SK-N-MC (cell line): ENCODE results near the gene HDAC1.
"Not testable (repeated sequence)": the region's sequence is repeated elsewhere in the genome, so short reads cannot be mapped to it uniquely, and the experiment has no call there.

Source experiments
- DNase-seq: peaks from one replicate; pipeline ENCODE4 v3.0.0-alpha.2; 2011; ENCODE audit warnings: low read depth, low spot score
- H3K27ac ChIP-seq: fragments of 200-600 bp; sonication (generic); 2 replicates; pipeline ENCODE4 v1.5.1; 2016; ENCODE audit warnings: mixed run types
- H3K36me3 ChIP-seq: fragments of 200-600 bp; sonication (generic); 2 replicates; pipeline ENCODE4 v1.6.1; 2017; ENCODE audit warnings: antibody characterized with exemption, low read length, mixed read lengths; ENCODE audit not compliant: insufficient read depth
- H3K4me3 ChIP-seq: fragments of 200-600 bp; sonication (generic); 2 replicates; pipeline ENCODE4 v1.5.1; 2016
- H3K9ac ChIP-seq: fragments of 200-600 bp; sonication (generic); 2 replicates; pipeline ENCODE4 v1.8.0; 2017; ENCODE audit warnings: mixed run types, mixed read lengths; ENCODE audit not compliant: insufficient read length
- H3K9me3 ChIP-seq: fragments of 200-600 bp; sonication (generic); 2 replicates; pipeline ENCODE4 v1.6.1; 2017; ENCODE audit warnings: low read depth, mild to moderate bottlenecking, antibody characterized with exemption, low read length, moderate library complexity, mixed read lengths
- EZH2 ChIP-seq: fragments of 200-600 bp; sonication (generic); IDR thresholded peaks from one replicate; pipeline ENCODE4 v1.6.1; 2017; ENCODE audit warnings: antibody characterized with exemption
- FOXP2 ChIP-seq: optimal IDR thresholded peaks from 2 replicates; pipeline ENCODE3; 2011; ENCODE audit warnings: mild to moderate bottlenecking, moderate library complexity; ENCODE audit not compliant: insufficient read depth; ENCODE audit errors: extremely low read length, control extremely low read depth
- POLR2AphosphoS5 ChIP-seq: IDR thresholded peaks from 2 replicates; pipeline ENCODE4 v1.6.1; 2012; ENCODE audit warnings: mild to moderate bottlenecking, low read depth, low read length, borderline replicate concordance

Gene HDAC1

DNA sequence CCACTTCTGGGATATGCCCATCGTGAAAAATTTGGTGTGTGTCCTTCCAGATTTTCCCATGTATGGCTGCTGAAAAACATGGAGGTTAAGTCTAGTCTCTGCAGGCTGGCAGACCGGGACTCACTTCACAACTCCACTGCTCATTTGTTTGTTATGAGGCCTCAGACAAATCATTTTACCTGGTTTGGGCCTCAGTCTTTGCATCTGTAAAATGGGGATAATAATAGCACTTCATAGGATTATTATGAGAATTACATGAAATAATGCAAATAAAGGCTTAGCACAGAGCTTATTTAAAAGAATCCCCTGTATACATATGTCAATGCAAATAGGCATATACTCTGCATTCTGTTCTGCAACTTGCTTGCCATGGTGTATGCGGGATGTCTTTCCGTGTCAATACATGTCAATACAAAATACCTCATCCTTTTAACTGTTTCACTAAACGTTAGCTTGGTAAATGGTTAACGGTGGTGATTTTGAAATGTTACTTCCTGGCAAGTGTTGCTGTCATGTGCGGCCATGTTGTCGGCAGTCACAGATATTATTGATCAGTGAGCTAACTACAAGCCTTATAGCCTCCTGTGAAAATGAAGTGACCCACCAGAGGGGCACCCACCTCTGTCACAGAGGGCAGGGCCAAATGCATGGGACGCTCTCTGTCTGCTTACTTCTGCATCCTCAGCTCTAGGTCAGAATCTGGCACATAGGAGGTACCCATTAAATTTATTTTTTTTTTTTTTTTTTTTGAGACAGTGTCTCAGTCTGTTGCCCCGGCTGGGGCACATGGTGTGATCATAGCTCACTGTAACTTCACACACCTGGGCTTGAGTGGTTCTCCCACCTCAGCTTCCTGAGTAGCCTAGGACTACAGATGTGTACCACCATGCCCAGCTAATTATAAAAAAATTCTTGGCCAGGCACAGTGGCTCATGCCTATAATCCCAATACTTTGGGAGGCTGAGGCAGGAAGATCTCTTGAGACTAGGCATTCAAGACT, 36.5 kb upstream of the HDAC1 start:
- H3K4me3 ChIP-seq: no peak overlapping the region
- DNase-seq: no peak
- H3K9ac ChIP-seq: no peak overlapping the region
- H3K9me3 ChIP-seq: no peaks in the 10 kb centered on the region
- no peak for TF ChIP-seq FOXP2
- no peak for TF ChIP-seq POLR2AphosphoS5
- TF ChIP-seq EZH2: no peak
- no peaks in the 10 kb centered on the region for H3K36me3 ChIP-seq
- H3K27ac ChIP-seq: no peak overlapping the region

DNA sequence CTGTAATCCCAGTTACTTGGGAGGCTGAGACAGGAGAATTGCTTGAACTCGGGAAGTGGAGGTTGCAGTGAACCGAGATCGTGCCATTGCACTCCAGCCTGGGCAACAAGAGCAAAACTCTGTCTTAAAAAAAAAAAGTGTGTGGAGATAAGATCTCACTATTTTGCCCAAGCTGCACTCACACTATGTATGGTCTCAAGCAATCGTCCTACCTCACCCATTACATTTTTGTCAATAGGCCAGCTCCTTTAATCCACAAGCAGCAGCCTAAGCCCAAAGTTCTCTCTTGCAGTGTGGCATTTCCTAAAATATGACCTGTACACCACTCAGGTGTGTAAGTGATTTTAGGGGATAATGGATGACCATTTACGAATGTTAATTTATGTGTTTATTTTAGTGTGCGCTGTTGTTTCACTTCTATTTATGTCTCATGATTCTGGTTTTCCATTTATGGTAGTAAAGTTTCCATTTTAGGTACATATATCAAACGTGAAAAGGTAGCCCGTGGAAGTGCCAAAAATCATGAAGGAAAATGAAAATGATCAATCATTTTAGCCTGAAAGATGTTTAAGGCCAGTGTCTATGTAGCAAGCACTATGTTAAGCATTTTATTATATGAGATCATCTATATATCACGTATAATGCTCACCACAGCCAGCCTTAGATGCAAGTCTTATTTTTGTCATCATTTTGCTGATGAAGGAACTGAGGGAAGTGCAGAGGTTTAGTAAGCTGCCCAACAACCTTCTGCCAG, 35.2 kb upstream of the HDAC1 start:
- no peaks in the 10 kb centered on the region for H3K36me3 ChIP-seq
- no peak for TF ChIP-seq POLR2AphosphoS5
- TF ChIP-seq FOXP2: no peak
- no peak for TF ChIP-seq EZH2
- H3K27ac ChIP-seq: no peak overlapping the region
- no peak for DNase-seq
- no peak overlapping the region for H3K4me3 ChIP-seq
- no peak overlapping the region for H3K9ac ChIP-seq
- H3K9me3 ChIP-seq: no peaks in the 10 kb centered on the region

DNA sequence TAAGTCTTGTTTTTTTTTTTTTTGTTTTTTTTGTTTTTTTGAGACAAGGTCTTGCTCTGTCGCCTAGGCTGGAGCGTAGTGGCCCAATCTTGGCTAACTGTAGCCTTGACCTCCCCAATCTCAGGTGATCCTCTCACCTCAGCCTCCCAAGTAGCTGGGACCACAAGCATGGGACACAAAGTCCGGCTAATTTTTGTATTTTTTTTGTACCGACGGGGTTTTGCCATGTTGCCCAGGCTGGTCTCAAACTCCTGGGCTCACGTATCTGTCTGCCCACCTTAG, 34.7 kb upstream of the HDAC1 start:
- no peak for TF ChIP-seq FOXP2
- no peak for TF ChIP-seq POLR2AphosphoS5
- no peak for TF ChIP-seq EZH2
- Histone ChIP-seq H3K27ac (no peak overlapping the region), H3K9ac (no peak overlapping the region), H3K36me3 (no peaks in the 10 kb centered on the region), H3K4me3 (no peak overlapping the region), H3K9me3 (no peaks in the 10 kb centered on the region)
- DNase-seq: no peak

DNA sequence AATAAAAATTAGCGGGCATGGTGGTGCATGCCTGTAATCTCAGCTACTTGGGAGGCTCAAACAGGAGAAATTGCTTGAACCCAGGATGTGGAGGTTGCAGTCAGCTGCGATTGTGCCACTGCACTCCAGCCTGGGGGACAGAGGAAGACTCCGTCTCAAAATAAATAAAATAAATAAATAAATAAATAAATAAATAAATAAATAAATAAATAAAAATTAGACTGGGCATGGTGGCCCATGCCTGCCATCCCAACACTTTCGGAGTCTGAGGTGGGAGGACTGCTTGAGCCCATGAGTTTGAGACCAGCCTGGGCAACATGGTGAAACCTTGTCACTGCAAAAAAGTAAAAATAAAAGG, 28.7 kb upstream of the HDAC1 start:
- H3K27ac ChIP-seq, H3K36me3 ChIP-seq, DNase-seq, H3K9me3 ChIP-seq, H3K4me3 ChIP-seq, H3K9ac ChIP-seq: not testable (repeated sequence)

DNA sequence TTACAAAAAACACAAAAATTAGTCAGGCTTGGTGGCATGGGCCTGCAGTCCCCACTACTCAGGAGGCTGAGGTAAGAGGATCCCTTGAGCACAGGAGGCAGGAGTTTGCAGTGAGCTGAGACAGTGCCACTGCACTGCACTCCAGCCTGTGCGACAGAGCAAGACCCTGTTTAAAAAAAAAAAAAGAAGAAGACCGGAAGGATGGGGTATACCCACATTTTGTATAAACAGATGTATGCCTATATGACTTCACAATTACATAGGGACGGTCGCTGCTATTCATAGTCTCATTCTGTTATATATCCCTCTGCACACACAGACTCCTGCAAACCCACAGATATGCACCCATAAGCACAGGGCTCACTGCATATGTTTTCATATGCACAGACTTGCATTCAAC, 28.1 kb upstream of the HDAC1 start:
- TF ChIP-seq POLR2AphosphoS5 (no peak), FOXP2 (no peak), EZH2 (no peak)
- Histone ChIP-seq H3K9ac (no peak overlapping the region), H3K27ac (no peak overlapping the region), H3K36me3 (no peaks in the 10 kb centered on the region), H3K4me3 (no peak overlapping the region), H3K9me3 (no peaks in the 10 kb centered on the region)
- no peak for DNase-seq

DNA sequence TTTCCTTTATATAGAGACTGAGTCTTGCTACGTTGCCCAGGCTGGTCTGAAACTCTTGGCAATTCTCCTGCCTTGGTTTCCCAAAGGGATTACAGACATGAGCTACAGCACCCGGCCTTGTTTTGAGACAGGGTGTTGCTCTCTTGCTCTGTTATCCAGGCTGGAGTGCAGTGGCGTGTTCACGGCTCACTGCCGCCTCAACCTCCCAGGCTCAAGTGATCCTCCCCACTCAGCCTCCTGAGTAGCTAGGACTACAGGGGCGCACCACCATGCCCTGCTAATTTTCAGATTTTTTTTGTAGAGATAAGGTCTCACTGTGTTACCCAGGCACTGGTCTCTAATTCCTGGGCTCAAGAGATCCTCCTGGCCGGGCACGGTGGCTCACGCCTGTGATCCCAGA, 26.0 kb upstream of the HDAC1 start:
- no peaks in the 10 kb centered on the region for H3K9me3 ChIP-seq
- no peaks in the 10 kb centered on the region for H3K36me3 ChIP-seq
- no peak overlapping the region for H3K4me3 ChIP-seq
- no peak for DNase-seq
- no peak overlapping the region for H3K9ac ChIP-seq
- no peak for TF ChIP-seq FOXP2
- no peak for TF ChIP-seq POLR2AphosphoS5
- TF ChIP-seq EZH2: no peak
- H3K27ac ChIP-seq: no peak overlapping the region

DNA sequence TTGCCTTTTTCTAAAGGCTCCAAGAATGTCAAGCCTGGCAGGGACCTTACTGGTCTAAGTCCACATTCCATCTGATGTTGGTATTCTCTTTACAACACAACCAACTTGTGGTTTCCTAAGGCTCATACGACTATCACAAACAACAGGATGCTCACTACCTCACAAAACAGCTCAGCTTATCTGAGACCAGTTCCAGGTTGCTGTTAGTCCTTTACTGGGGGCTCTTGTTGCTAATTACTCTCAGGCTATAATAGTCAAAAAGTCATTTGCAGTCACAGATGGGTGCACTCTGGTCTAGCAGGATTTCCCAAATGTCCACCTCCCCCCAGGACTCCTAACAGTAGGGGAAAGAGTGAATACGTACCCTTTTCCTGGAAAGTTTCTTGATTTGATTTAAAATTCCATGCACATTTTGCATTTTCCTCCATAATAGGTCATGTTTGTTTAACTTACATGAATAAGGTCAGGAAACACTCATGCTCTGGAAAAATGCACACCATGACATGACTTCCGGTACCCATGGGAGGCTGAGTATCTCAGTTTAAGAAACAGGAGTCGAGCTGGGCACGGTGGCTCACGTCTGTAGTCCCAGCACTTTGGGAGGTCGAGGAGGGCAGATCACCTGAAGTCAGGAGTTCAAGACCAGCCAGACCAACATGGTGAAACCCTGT, 24.8 kb upstream of the HDAC1 start:
- DNase-seq: no peak
- H3K27ac ChIP-seq: no peak overlapping the region
- TF ChIP-seq POLR2AphosphoS5: no peak
- no peak for TF ChIP-seq FOXP2
- no peak for TF ChIP-seq EZH2

DNA sequence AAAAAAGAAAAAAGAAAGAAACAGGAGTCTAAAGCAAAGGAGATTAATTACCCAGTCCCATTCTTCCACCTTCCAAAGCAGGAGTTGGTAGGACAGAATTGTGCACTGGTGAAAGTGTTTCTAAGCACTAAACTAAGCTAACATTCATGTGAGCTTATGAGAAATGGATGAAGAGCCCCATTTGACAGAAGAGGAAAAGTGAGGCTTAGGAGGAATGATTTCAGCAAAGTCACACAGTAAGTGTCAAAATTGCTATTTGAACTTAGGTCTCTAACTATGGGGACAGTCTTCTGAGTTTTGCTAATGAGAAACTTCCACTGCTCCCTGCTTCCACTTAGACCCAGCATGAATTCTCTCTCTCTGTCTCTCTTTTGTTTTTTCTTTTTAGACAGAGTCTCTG, 22.1 kb upstream of the HDAC1 start:
- DNase-seq: no peak
- no peak overlapping the region for H3K27ac ChIP-seq
- no peaks in the 10 kb centered on the region for H3K36me3 ChIP-seq
- no peak overlapping the region for H3K9ac ChIP-seq
- TF ChIP-seq FOXP2: no peak
- no peak for TF ChIP-seq POLR2AphosphoS5
- no peak for TF ChIP-seq EZH2
- no peak overlapping the region for H3K4me3 ChIP-seq
- H3K9me3 ChIP-seq: no peaks in the 10 kb centered on the region

More for the DNA sequence above, 24.8 kb upstream of the HDAC1 start:
- Histone ChIP-seq H3K9me3 (no peaks in the 10 kb centered on the region), H3K4me3 (no peak overlapping the region), H3K9ac (no peak overlapping the region), H3K36me3 (no peaks in the 10 kb centered on the region)
